Measurements from ENCODE around the gene FAM200C. TPM values are rescaled to one million over a fixed set of nuclear protein-coding genes. Genes with fewer than 3 reads are reported as not detected.

FAM200C gene
- total and polyA plus RNA-seq, 2 of the 8 experiments (the other 6 are each of a cell fraction or from before 2014, with no cell fraction given): 2.6 to 7.3 TPM

GRCh38 chr5:160448886-160449285, 49.0 kb upstream of the FAM200C start:
- Histone ChIP-seq H2BK5ac (ENCODE audit: low read depth, low read length) (no peak overlapping the region), H2AK5ac (ENCODE audit: low read depth, low read length) (no peak overlapping the region), H3K23me2 (ENCODE audit: low read depth, low read length) (no peaks in the 10 kb centered on the region), H3K4me2 (ENCODE audit: insufficient read depth in 1 of 2, low read depth in 2 of 2, low read length in 2 of 2) (no peak overlapping the region), H3K56ac (replicated peaks; ENCODE audit: insufficient read length, low read depth, low read length) (no peak overlapping the region), H3K9me3 (ENCODE audit: insufficient read depth in 2 of 2, low read depth in 1 of 2, low read length in 1 of 2) (0 out of 4 replicates have a peak, but pooled peaks cover 0 to 3% of the 10 kb centered on the region in 2 experiments), H2BK20ac (ENCODE audit: low read length) (no peak overlapping the region), H3K4me1 (replicated peaks in 1 of 4; ENCODE audit: control insufficient read depth in 3 of 4, insufficient read depth in 4 of 4, low read length in 3 of 4) (no peaks in the 10 kb centered on the region), H2AFZ (ENCODE audit: low read length) (no peak overlapping the region), H3K14ac (ENCODE audit: insufficient read length) (no peak overlapping the region), H2BK120ac (replicated peaks; ENCODE audit: low read depth, low read length) (no peak overlapping the region), H3K9ac (replicated peaks in 1 of 4; ENCODE audit: extremely low read depth in 1 of 4, low read depth in 3 of 4, low read length in 3 of 4) (no peak overlapping the region), H3K79me2 (ENCODE audit: control insufficient read depth in 1 of 2, insufficient read depth in 2 of 2, low read length in 2 of 2) (no peaks in the 10 kb centered on the region), H3K27me3 (replicated peaks in 1 of 4; ENCODE audit: control insufficient read depth in 3 of 4, extremely low read depth in 1 of 4, insufficient read depth in 3 of 4, low read length in 3 of 4) (no peaks in the 10 kb centered on the region), H4K91ac (replicated peaks; ENCODE audit: insufficient read length, low read length) (no peak overlapping the region), H3K4me3 (ENCODE audit: extremely low read depth in 1 of 4, insufficient read depth in 2 of 4, low read depth in 3 of 4, low read length in 4 of 4) (no peak overlapping the region), H3K36me3 (ENCODE audit: control insufficient read depth in 2 of 4, insufficient read depth in 4 of 4, low read length in 3 of 4) (no peaks in the 10 kb centered on the region), H4K5ac (ENCODE audit: insufficient read length, low read depth, low read length) (no peak overlapping the region), H2BK15ac (ENCODE audit: low read length) (no peak overlapping the region), H3K4ac (replicated peaks; ENCODE audit: insufficient read length, low read depth, low read length) (no peak overlapping the region), H4K8ac (ENCODE audit: extremely low read depth, insufficient read depth, low read length) (no peak overlapping the region), H3K18ac (ENCODE audit: extremely low read depth, low read length) (no peak overlapping the region), H3K27ac (ENCODE audit: low read depth, low read length) (no peak overlapping the region), H3K23ac (ENCODE audit: insufficient read length) (no peak overlapping the region), H4K20me1 (replicated peaks in 1 of 2; ENCODE audit: control insufficient read depth in 1 of 2, insufficient read depth in 2 of 2, low read length in 2 of 2) (no peaks in the 10 kb centered on the region), H3K79me1 (ENCODE audit: low read depth, low read length) (no peaks in the 10 kb centered on the region), H2BK12ac (ENCODE audit: low read depth, low read length) (no peak overlapping the region)
- no peak for TF ChIP-seq POLR2AphosphoS5 (IDR thresholded peaks at IDR 0.05; ENCODE audit: low read depth, low read length)
- TF ChIP-seq SIN3A (conservative IDR thresholded peaks at IDR 0.05 in 1 of 2, IDR thresholded peaks at IDR 0.05 in 1 of 2; ENCODE audit: low read depth in 1 of 2, low read length in 2 of 2): no peak
- no peak for TF ChIP-seq CBX5 (IDR thresholded peaks at IDR 0.05; ENCODE audit: low read depth, low read length)
- no peak for TF ChIP-seq HDAC6 (IDR thresholded peaks at IDR 0.05; ENCODE audit: low read depth, low read length)
- TF ChIP-seq CEBPB (IDR thresholded peaks at IDR 0.05; ENCODE audit: low read depth, low read length): no peak
- TF ChIP-seq CHD2 (IDR thresholded peaks at IDR 0.05; ENCODE audit: low read length): no peak
- no peak for TF ChIP-seq NANOG (IDR thresholded peaks at IDR 0.05; ENCODE audit: insufficient read depth, low read depth, low read length, poor library complexity, severe bottlenecking)
- no peak for TF ChIP-seq EGR1 (IDR thresholded peaks at IDR 0.05; ENCODE audit: borderline replicate concordance, low read depth, low read length)
- TF ChIP-seq EZH2 (IDR thresholded peaks at IDR 0.05; ENCODE audit: low read depth, low read length, severe bottlenecking): no peak
- TF ChIP-seq RAD21 (IDR thresholded peaks at IDR 0.05 in 1 of 2, conservative IDR thresholded peaks at IDR 0.05 in 1 of 2; ENCODE audit: low read depth in 2 of 2, low read length in 2 of 2): no peak
- TF ChIP-seq KDM4A (IDR thresholded peaks at IDR 0.05; ENCODE audit: low read depth, low read length, severe bottlenecking): no peak
- no peak for TF ChIP-seq PHF8 (conservative IDR thresholded peaks at IDR 0.05; ENCODE audit: low read depth, low read length)
- no peak for TF ChIP-seq EP300 (IDR thresholded peaks at IDR 0.05; ENCODE audit: borderline replicate concordance in 1 of 2, low read depth in 2 of 2, low read length in 2 of 2)
- TF ChIP-seq TCF12 (IDR thresholded peaks at IDR 0.05; ENCODE audit: low read depth, low read length): no peak
- POLR2A ChIA-PET (ENCODE audit: partially characterized antibody): interaction anchor here (0.9 kb wide), 1 partner anchor 13 kb away, joined by 3 read pairs; no protein-coding TSS in a partner anchor
- no peak for DNase-seq (ENCODE audit: low read depth in 1 of 2, low spot score in 2 of 2)
- no peak for FAIRE-seq
- CTCF ChIA-PET (ENCODE audit: partially characterized antibody): interaction anchor here (2.2 kb wide), 1 partner anchor 9 kb away, joined by 16 read pairs; no protein-coding TSS in a partner anchor
- WGBS, 2 experiments (ENCODE audit: extremely low coverage in 1 of 2, insufficient coverage in 1 of 2, insufficient read length in 1 of 2, insufficient replicate concordance in 2 of 2, low coverage in 1 of 2, low lambda C conversion rate in 2 of 2, missing lambda C conversion rate in 1 of 2): 86% methylated on average over 1 of the region's 1 CpG; no CpG with 5 or more reads in 1 of the 2 experiments

Measured in H1 (cell line).